Activated CD4-positive, alpha-beta memory T cell treated with anti-CD3 and anti-CD28 coated beads for 36 hours (primary cell): ENCODE measurements around the gene PAPPA2. TPM values are rescaled to one million over a fixed set of nuclear protein-coding genes. Genes with fewer than 3 reads are reported as not detected.

ENCODE experiments used
- CTCF ChIA-PET: fragments of 350-600 bp; sonication (Branson Sonifier 250); formaldehyde crosslinking; loops from one replicate; lab custom pipeline; 2021; ENCODE audit warnings: antibody characterized with exemption, inconsistent platforms; lab: Charles Lee
- POLR2A ChIA-PET: fragments of 350-600 bp; sonication (Branson Sonifier 250); formaldehyde crosslinking; loops from one replicate; lab custom pipeline; 2021; ENCODE audit warnings: antibody characterized with exemption; lab: Charles Lee
- DNase-seq: peaks from one replicate; pipeline ENCODE4 v3.0.0-alpha.2; 2020
- H3K27ac Mint-ChIP-seq: one replicate; pipeline ENCODE4 v1.8.0; 2021; ENCODE audit warnings: mixed read lengths
- H3K27me3 Mint-ChIP-seq: one replicate; pipeline ENCODE4 v1.8.0; 2021; ENCODE audit warnings: mixed read lengths
- H3K36me3 Mint-ChIP-seq: one replicate; pipeline ENCODE4 v1.8.0; 2021; ENCODE audit warnings: mixed read lengths
- H3K4me1 Mint-ChIP-seq: one replicate; pipeline ENCODE4 v1.8.0; 2021; ENCODE audit warnings: low read depth, mixed read lengths
- H3K4me3 Mint-ChIP-seq: one replicate; pipeline ENCODE4 v1.8.0; 2021; ENCODE audit warnings: mild to moderate bottlenecking, mixed read lengths
- H3K9me3 Mint-ChIP-seq: one replicate; pipeline ENCODE4 v1.8.0; 2021; ENCODE audit warnings: mixed read lengths
- intact Hi-C: fragments of 100-400 bp; cut with micrococcal nuclease; formaldehyde crosslinking; loops from one replicate; pipeline ENCODE4 v1.15.1; 2023
- total RNA-seq, 2 experiments: library from RNA; stranded (reverse); gene quantifications; one replicate each; pipeline ENCODE4 v1.2.3, GENCODE V29; 2021

The PAPPA2 gene
- total RNA-seq, 2 experiments from 2014 or later = 0.44 to 0.64 TPM

- intact Hi-C loops = no loop called here
- no peak for DNase-seq
- ChIA-PET POLR2A (no interaction called here), CTCF (no interaction called here)
- Mint-ChIP-seq H3K27ac (no peak overlapping the region), H3K27me3 (no peaks in the 10 kb centered on the region), H3K9me3 (no peaks in the 10 kb centered on the region), H3K36me3 (no peaks in the 10 kb centered on the region), H3K4me3 (no peak overlapping the region), H3K4me1 (no peaks in the 10 kb centered on the region)
These were observed 2.2 kb upstream of the PAPPA2 start for GRCh38 chr1:176460544-176461336.

DNA sequence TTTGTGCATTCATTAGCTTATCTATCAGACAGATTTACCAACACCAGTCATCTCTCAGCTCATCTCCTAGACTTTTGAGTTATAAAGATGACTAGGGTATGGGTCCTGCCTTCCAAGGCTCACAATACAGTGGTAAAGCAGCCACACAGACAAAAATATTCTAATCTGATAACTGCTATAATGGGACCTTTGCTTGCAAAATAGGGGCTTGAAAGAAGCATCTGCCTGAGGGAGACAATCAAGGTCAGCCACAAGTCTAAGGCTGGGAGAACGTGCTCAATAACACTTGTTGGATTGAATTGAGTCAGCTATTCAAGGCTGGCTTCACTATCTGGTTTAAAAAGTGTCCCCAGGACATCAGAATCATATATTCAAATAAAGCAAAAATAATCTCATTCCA is 1.4 kb upstream of the PAPPA2 start:
- H3K27me3 Mint-ChIP-seq = no peaks in the 10 kb centered on the region
- H3K36me3 Mint-ChIP-seq = no peaks in the 10 kb centered on the region
- no peaks in the 10 kb centered on the region for H3K9me3 Mint-ChIP-seq
- H3K27ac Mint-ChIP-seq = no peak overlapping the region
- H3K4me1 Mint-ChIP-seq = no peaks in the 10 kb centered on the region
- ChIA-PET POLR2A (no interaction called here), CTCF (no interaction called here)
- no peak for DNase-seq
- intact Hi-C loops = no loop called here
- H3K4me3 Mint-ChIP-seq = no peak overlapping the region

DNA sequence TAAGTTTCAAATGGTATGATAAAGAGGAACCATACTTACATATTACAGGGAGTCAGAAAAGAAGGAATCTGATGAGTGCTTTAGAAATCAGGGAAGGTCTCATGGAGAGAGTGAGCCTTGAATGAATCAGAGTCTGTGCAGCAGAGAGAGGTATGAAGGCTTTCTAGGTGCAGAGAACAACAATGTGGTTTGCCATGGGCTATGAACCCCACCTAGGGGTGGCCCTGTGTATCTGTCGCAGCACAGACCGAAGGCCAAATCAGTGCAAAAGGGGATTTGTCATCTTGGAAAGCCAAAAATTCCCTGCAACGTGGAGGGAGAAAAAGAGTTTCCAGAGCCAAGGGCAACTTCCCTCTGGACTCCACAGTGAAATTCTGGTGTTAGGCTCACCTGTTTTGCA is 3.5 kb downstream of the PAPPA2 start:
- H3K4me1 Mint-ChIP-seq = no peaks in the 10 kb centered on the region
- DNase-seq = no peak
- H3K9me3 Mint-ChIP-seq = no peaks in the 10 kb centered on the region
- ChIA-PET POLR2A (no interaction called here), CTCF (no interaction called here)
- no peaks in the 10 kb centered on the region for H3K36me3 Mint-ChIP-seq
- no peak overlapping the region for H3K4me3 Mint-ChIP-seq
- intact Hi-C loops = no loop called here
- no peak overlapping the region for H3K27ac Mint-ChIP-seq
- no peaks in the 10 kb centered on the region for H3K27me3 Mint-ChIP-seq

DNA sequence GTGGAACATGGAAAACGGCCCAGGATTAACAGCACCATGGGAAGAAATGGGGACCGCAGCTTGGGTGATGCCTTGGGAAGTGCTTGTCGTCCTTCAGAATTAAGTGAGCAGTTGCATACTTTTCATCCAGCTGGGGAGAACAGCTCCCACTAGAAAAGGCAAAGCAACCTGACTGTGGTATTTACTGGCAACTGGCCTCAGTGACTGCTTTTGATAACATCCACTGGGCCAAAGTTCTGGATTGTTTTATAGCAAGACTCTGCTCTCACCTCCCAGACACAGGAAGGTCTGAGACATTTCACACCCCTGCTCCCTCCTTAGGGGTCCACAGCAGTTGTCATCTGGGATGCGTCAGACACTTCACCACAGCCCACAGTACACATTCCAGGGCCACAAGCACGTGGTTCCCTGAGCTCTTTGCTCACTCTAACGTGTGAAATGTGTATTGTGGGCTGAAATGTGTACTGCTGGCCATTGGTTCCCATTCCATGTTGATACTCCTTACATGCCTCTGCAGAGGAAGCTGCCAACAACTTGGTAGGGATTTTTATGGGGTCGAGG is 6.6 kb downstream of the PAPPA2 start:
- intact Hi-C loops = no loop called here
- no peaks in the 10 kb centered on the region for H3K27me3 Mint-ChIP-seq
- no peak overlapping the region for H3K4me3 Mint-ChIP-seq
- POLR2A ChIA-PET = no interaction called here
- H3K27ac Mint-ChIP-seq = no peak overlapping the region
- CTCF ChIA-PET = no interaction called here
- no peak for DNase-seq
- no peaks in the 10 kb centered on the region for H3K36me3 Mint-ChIP-seq
- no peaks in the 10 kb centered on the region for H3K9me3 Mint-ChIP-seq
- H3K4me1 Mint-ChIP-seq = no peaks in the 10 kb centered on the region

- H3K27me3 Mint-ChIP-seq = no peaks in the 10 kb centered on the region
- ChIA-PET POLR2A (no interaction called here), CTCF (no interaction called here)
- intact Hi-C loops = no loop called here
- no peaks in the 10 kb centered on the region for H3K9me3 Mint-ChIP-seq
- no peak for DNase-seq
- no peak overlapping the region for H3K4me3 Mint-ChIP-seq
- no peak overlapping the region for H3K27ac Mint-ChIP-seq
- H3K36me3 Mint-ChIP-seq = no peaks in the 10 kb centered on the region
- H3K4me1 Mint-ChIP-seq = no peaks in the 10 kb centered on the region
These were observed 8.6 kb downstream of the PAPPA2 start for GRCh38 chr1:176471338-176472121.

- no peaks in the 10 kb centered on the region for H3K36me3 Mint-ChIP-seq
- DNase-seq = no peak
- no peak overlapping the region for H3K27ac Mint-ChIP-seq
- peaks cover 4% of the 10 kb centered on the region for H3K27me3 Mint-ChIP-seq
- ChIA-PET CTCF (no interaction called here), POLR2A (no interaction called here)
- no peak overlapping the region for H3K4me3 Mint-ChIP-seq
- intact Hi-C loops = no loop called here
- H3K4me1 Mint-ChIP-seq = no peaks in the 10 kb centered on the region
- H3K9me3 Mint-ChIP-seq = no peaks in the 10 kb centered on the region
These were observed 17.0 kb downstream of the PAPPA2 start for GRCh38 chr1:176479971-176480370.

GRCh38 chr1:176480750-176481149 is 17.8 kb downstream of the PAPPA2 start:
- H3K27me3 Mint-ChIP-seq = peaks cover 4% of the 10 kb centered on the region
- no peaks in the 10 kb centered on the region for H3K36me3 Mint-ChIP-seq
- H3K9me3 Mint-ChIP-seq = no peaks in the 10 kb centered on the region
- H3K4me1 Mint-ChIP-seq = no peaks in the 10 kb centered on the region
- CTCF ChIA-PET = no interaction called here
- POLR2A ChIA-PET = no interaction called here
- no peak overlapping the region for H3K27ac Mint-ChIP-seq
- intact Hi-C loops = no loop called here
- no peak overlapping the region for H3K4me3 Mint-ChIP-seq
- DNase-seq = no peak

- H3K4me3 Mint-ChIP-seq = no peak overlapping the region
- ChIA-PET POLR2A (no interaction called here), CTCF (no interaction called here)
- peaks cover 7% of the 10 kb centered on the region for H3K27me3 Mint-ChIP-seq
- H3K27ac Mint-ChIP-seq = no peak overlapping the region
- intact Hi-C loops = no loop called here
- H3K36me3 Mint-ChIP-seq = no peaks in the 10 kb centered on the region
- no peaks in the 10 kb centered on the region for H3K9me3 Mint-ChIP-seq
- DNase-seq = no peak
- no peaks in the 10 kb centered on the region for H3K4me1 Mint-ChIP-seq
These were observed 22.1 kb downstream of the PAPPA2 start for GRCh38 chr1:176485083-176485482.

GRCh38 chr1:176494436-176494835 is 31.5 kb downstream of the PAPPA2 start:
- intact Hi-C loops = no loop called here
- ChIA-PET CTCF (no interaction called here), POLR2A (no interaction called here)
- Mint-ChIP-seq H3K4me1 (no peaks in the 10 kb centered on the region), H3K36me3 (no peaks in the 10 kb centered on the region), H3K9me3 (no peaks in the 10 kb centered on the region), H3K27me3 (no peaks in the 10 kb centered on the region), H3K27ac (no peak overlapping the region), H3K4me3 (no peak overlapping the region)
- DNase-seq = no peak

DNA sequence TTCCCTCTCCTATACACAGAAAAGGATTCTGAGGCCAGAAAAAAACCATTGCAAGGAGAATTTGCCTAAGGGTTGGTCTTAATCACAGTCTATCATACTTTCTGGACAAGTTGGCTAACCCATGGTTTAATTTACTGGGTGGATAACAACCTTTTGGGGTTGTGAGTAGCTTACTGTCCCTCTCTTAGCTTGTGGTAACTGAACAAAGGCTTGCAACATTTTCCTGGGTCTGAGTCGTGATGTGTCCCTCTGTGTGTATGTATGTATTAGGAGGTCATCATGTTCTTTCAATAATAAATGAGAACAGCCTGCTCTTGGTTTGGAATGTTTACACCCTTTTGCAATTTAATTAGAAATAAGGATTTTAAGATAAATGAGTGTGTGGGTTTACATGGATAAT is 36.7 kb downstream of the PAPPA2 start:
- Mint-ChIP-seq H3K4me1 (no peaks in the 10 kb centered on the region), H3K27ac (no peak overlapping the region), H3K4me3 (no peak overlapping the region), H3K27me3 (peaks cover 3% of the 10 kb centered on the region), H3K9me3 (no peaks in the 10 kb centered on the region), H3K36me3 (no peaks in the 10 kb centered on the region)
- ChIA-PET POLR2A (no interaction called here), CTCF (no interaction called here)
- DNase-seq = no peak
- intact Hi-C loops = no loop called here

DNA sequence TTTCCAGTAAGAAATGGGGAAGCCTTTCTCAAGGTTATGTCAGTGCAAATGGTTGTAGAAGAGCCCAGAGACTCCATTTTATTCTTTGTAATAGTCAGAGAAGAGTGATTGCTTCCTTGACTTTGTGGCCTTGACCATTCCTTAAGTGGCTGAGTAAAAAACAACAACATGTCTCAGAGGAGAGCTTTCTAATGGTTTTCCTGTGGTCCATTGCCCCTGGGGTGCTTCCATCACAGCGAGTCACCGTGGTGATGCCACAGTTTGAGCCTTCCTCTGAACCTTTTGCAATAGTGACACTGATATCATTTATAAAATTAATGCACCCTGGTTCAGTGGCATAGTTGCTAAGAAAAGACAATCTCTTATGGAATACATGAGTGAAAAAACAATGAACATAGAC is 38.6 kb downstream of the PAPPA2 start:
- no peak for DNase-seq
- Mint-ChIP-seq H3K4me1 (no peaks in the 10 kb centered on the region), H3K27me3 (peaks cover 3% of the 10 kb centered on the region), H3K36me3 (no peaks in the 10 kb centered on the region), H3K27ac (no peak overlapping the region), H3K4me3 (no peak overlapping the region), H3K9me3 (no peaks in the 10 kb centered on the region)
- intact Hi-C loops = no loop called here
- POLR2A ChIA-PET = no interaction called here
- CTCF ChIA-PET = no interaction called here

DNA sequence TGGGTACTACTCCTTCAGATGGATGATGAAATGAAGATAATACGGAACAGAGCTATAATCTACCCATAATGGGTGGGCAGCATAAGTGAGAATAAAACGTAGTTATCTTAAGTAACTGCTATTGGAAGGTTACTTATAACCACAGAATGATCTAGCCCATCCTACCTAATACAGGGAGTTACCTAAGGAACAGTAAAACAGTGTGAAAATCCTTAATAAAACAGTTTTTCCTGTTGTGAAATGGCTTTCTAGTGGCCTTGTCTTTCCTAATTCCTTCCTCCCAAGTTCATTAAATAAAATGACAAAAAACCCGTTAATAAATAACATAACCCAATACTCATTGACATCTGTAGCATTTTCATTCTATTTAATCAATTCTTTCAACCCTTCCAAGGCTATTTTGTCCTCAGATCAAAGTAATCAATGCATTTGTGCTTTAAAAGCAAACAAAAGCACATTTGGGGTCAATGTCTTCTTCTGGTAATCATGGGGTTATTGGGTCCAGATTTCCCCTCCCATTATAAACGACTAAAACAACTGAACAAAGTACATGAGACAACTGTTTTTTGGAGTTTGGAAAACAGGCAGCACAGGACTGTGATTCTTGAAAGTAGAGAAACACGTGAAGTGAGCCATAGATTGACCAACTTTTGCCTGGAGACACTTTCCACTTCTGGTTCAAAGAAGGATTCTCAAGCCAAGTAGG is 42.0 kb downstream of the PAPPA2 start:
- DNase-seq = no peak
- CTCF ChIA-PET = no interaction called here
- Mint-ChIP-seq H3K27ac (no peak overlapping the region), H3K4me3 (no peak overlapping the region), H3K27me3 (peaks cover 3% of the 10 kb centered on the region), H3K9me3 (no peaks in the 10 kb centered on the region), H3K4me1 (no peaks in the 10 kb centered on the region), H3K36me3 (no peaks in the 10 kb centered on the region)
- intact Hi-C loops = no loop called here
- POLR2A ChIA-PET = no interaction called here
